Astrocyte of the spinal cord (primary cell): ENCODE measurements around the gene USP19.
A peak's percentile ranks its signal among the peaks of the same experiment; 100 is the strongest.

Source experiments
- DNase-seq: peaks from one replicate; pipeline ENCODE4 v3.0.0; 2011; ENCODE audit warnings: low read depth, low spot score
- H3K4me3 ChIP-seq: 2 replicates; pipeline ENCODE4 v1.5.1; 2011; ENCODE audit warnings: low read depth, mild to moderate bottlenecking, low read length, moderate library complexity
- in situ Hi-C: cut with HindIII; loops from 2 replicates; pipeline ENCODE4 v1.10.0; 2017; ENCODE audit warnings: low sequenced_read_pairs
- TF ChIP-seq, protein P1 (sequence below): IDR thresholded peaks from 2 replicates; pipeline ENCODE4 v1.5.1; 2012; ENCODE audit warnings: low read depth, mild to moderate bottlenecking, low read length, inconsistent platforms

USP19 gene

DNA sequence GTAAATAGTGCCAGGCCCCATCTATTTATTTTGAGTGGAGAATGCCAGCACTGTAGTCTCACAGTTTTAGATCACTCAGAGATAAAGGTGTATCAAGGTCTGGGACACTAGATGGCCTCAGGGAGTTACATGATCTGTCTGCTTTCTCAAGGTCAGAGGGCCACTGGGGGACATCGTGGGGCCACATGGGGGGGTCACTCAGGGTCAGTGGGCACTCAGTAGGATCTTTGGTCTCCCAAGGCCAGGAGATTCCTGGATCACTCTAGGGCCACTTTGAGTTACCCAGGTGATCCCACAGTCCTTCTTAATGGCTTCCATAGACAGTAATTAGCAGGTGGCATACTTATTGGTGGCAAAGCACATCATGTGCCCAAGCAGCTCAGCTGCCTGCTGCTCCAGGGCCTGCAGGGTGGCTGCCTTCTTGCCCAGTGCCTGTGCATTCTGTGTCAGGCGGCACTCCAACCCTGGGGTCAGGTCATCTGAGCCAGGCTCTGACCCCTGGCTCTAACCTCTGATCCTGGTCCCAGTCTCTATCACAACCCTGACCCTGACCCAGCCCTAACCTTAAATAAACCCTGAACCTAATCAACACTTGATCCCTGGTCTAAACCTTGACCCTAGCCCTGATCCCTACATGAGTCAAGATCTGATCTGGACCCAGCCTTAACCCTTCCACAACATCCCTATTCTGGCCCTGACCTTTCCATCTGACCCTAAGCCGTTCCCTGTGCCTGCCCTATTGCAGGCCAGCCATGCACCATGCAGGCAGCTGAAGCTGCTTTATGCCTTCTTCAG lies 14.0 kb upstream of the USP19 start:
- TF ChIP-seq, protein P1, sequence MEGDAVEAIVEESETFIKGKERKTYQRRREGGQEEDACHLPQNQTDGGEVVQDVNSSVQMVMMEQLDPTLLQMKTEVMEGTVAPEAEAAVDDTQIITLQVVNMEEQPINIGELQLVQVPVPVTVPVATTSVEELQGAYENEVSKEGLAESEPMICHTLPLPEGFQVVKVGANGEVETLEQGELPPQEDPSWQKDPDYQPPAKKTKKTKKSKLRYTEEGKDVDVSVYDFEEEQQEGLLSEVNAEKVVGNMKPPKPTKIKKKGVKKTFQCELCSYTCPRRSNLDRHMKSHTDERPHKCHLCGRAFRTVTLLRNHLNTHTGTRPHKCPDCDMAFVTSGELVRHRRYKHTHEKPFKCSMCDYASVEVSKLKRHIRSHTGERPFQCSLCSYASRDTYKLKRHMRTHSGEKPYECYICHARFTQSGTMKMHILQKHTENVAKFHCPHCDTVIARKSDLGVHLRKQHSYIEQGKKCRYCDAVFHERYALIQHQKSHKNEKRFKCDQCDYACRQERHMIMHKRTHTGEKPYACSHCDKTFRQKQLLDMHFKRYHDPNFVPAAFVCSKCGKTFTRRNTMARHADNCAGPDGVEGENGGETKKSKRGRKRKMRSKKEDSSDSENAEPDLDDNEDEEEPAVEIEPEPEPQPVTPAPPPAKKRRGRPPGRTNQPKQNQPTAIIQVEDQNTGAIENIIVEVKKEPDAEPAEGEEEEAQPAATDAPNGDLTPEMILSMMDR = no peak
- in situ Hi-C loops = no loop called here
- no peak overlapping the region for H3K4me3 ChIP-seq
- no peak for DNase-seq

DNA sequence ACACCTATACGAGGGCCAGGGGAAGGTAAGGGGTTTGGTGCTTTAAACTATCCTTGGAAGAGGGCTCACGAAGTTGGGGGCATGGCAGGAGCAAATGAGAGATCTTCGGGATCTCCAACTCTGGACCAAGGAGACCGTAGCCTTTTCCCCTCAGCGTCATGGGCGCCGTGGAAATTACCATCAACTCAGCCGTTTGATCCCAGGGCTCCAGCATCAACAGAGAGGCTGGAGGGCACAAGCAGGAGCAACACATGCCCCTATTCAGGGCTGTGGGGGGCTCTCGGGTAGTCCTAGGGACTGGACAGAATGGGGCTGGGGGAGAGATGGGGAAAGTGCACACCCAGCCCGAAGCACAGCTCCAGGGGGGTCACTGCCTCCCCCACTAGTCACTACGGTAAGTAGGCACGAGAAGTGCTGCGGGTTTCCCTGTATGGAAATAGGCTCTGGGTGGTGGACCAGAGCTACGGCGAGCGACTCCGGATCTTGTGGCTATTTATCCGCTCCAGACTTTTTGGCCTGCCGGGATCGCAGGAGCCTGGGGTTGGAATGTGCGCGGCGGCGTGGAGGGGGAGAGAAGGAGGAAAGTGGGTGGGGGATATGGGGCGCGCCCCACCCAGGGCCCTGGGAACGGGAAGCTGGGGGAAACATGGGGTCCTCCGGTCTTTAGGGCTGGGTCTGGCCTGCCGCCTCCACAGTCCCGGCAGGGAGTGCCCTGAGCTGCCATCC lies 12.8 kb upstream of the USP19 start:
- peak; percentile 93 for DNase-seq
- peak overlapping the region; percentile 81 for H3K4me3 ChIP-seq
- in situ Hi-C loops = no loop called here
- TF ChIP-seq, protein P1 = no peak

DNA sequence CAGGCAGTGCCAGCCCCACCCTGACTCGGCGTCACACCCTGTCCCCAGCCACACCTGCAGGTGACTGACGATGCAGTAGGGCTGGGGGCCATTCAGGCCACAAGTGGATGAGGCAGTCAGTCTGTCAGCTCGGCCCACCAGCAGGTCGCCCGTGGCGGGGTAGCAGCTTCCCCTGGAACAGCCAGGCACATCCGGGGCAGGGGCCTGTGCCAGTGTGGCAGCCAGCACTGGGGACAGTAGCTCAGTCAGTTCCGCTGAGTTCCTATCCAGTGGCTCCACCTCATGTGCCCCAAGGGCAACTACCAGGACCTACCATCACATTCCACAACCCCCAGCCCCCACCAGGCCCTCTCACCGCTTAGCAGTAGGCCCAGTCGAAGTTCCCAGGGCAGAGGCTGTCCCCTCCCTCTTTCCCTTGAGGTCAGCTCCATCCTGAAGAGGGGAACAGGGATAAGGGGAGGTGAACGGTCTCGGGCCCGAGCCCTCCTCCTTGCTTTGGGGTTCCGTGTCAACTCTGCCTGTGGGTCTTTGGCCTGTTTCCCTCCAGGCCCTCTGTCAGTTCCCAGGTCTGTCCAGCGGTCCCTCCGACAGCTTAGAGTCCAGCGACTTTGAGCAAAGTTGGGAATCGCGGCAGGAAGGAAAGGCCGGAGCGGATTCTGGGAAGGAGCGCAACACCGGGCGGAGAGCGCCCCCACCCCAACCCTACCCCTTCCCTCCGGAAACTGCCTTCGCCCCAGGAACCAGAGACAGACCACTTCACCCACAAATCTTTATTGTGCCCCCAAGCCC lies 12.0 kb upstream of the USP19 start, which contains the start of gene LAMB2:
TSS of gene LAMB2 (minus strand) at position 614 of the 789 bp plus-strand sequence. CDS start at position 431, 183 bp downstream.
- DNase-seq = peak; percentile 86
- peak within 1 kb of the TSS; percentile 81 for H3K4me3 ChIP-seq
- in situ Hi-C loops = no loop called here
- TF ChIP-seq, protein P1 = peak; percentile 25

DNA sequence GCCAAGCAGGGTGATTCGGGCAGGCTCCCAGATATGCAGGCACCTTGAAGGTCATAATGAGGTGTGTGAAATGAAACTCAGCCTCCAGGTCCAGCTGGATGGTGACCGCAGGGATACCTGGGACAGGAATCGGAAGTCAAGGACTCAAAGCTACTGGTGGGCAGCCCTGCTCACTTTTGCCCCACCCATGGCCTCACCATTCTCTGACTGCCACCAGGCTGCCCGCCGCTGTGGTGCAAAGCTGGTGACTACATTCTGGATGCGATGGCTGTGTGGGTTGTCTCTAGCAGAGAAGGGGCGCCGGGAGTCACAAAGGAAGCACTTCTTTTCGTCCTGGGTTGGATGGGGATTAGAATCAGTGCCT lies 11.4 kb upstream of the USP19 start:
- in situ Hi-C loops = no loop called here
- TF ChIP-seq, protein P1 = no peak
- H3K4me3 ChIP-seq = peak overlapping the region; percentile 81
- DNase-seq = no peak

DNA sequence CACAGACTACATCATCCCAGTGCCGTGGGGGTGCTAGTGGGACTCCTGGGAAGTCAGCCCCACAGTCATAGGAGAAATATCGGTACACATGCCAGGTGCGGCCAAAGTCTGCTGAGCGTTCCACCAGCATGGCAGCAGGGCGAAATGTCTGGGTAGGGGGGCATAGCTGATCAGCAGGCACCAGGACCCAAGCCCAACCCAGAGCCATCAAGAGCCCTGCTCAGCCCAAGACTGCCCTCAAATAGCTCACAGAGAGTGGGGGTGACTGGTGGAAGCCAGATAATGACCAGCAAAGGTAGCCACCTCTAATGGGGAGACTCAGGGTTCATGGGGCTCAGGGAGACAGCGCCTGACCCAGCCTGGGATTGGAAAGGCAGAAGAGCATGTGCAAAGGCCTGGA lies 11.0 kb upstream of the USP19 start:
- in situ Hi-C loops = no loop called here
- DNase-seq = no peak
- TF ChIP-seq, protein P1 = no peak
- H3K4me3 ChIP-seq = peak overlapping the region; percentile 81

DNA sequence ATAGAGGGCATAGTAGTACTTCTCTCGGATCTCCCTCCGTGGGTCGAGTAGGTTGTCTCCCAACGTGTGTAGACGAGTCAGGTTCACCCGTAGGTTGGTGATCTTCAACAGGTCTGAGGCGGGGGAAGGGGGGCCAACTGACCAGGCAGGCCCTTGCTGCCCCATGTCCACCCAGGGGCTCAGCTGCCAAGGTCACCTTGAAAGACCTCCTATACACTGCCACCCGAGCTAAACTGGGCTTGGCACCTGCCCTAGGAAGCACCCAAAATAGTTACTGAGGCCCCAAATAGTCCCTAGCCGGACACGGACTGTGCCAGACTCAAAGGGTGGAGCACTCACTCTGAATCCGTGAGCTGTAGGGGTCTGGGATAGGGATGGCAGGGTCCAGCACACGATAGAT lies 10.4 kb upstream of the USP19 start:
- H3K4me3 ChIP-seq = no peak overlapping the region
- in situ Hi-C loops = no loop called here
- no peak for DNase-seq
- TF ChIP-seq, protein P1 = no peak
